GM20000 (cell line): ENCODE data around the gene NFIC.
"Not testable (repeated sequence)": the region's sequence is repeated elsewhere in the genome, so short reads cannot be mapped to it uniquely, and the experiment has no call there.

ENCODE experiments used
- DNase-seq: peaks from one replicate; pipeline ENCODE4 v3.0.0; 2012; ENCODE audit warnings: low spot score
- CTCF ChIP-seq: IDR thresholded peaks from 2 replicates; pipeline ENCODE4 v1.5.1; 2012; ENCODE audit warnings: mild to moderate bottlenecking, control low read depth; ENCODE audit errors: extremely low read depth, missing control alignments

The NFIC gene

GRCh38 chr19:3423183-3423829 lies 56.9 kb downstream of the NFIC start:
- DNase-seq: no peak

GRCh38 chr19:3426433-3426832 lies 60.0 kb downstream of the NFIC start:
- TF ChIP-seq CTCF: no peak
- DNase-seq: no peak

More at GRCh38 chr19:3423183-3423829, 56.9 kb downstream of the NFIC start:
- TF ChIP-seq CTCF: no peak

GRCh38 chr19:3430366-3430680 lies 63.9 kb downstream of the NFIC start:
- DNase-seq: not testable (repeated sequence)

GRCh38 chr19:3431760-3432397 lies 65.5 kb downstream of the NFIC start:
- TF ChIP-seq CTCF: no peak
- no peak for DNase-seq

GRCh38 chr19:3433313-3433712 lies 66.9 kb downstream of the NFIC start:
- no peak for DNase-seq
- TF ChIP-seq CTCF: no peak

GRCh38 chr19:3433805-3434540 lies 67.6 kb downstream of the NFIC start:
- DNase-seq: no peak
- TF ChIP-seq CTCF: no peak

- DNase-seq: peak; percentile 97
- TF ChIP-seq CTCF: no peak
These were observed 68.5 kb downstream of the NFIC start for GRCh38 chr19:3434630-3435553.
